HL-60 (cell line): ENCODE data around the gene RASSF7.

ENCODE experiments used
- TF ChIP-seq, protein P1 (sequence below): IDR thresholded peaks from 2 replicates; pipeline ENCODE4 v1.6.1; 2012; ENCODE audit warnings: low read depth; ENCODE audit not compliant: insufficient replicate concordance
- TF ChIP-seq, protein P2 (sequence below): IDR thresholded peaks from one replicate; pipeline ENCODE4 v1.5.1; 2011; ENCODE audit warnings: low read length, control low read depth, inconsistent platforms; ENCODE audit not compliant: insufficient read depth

DNA sequence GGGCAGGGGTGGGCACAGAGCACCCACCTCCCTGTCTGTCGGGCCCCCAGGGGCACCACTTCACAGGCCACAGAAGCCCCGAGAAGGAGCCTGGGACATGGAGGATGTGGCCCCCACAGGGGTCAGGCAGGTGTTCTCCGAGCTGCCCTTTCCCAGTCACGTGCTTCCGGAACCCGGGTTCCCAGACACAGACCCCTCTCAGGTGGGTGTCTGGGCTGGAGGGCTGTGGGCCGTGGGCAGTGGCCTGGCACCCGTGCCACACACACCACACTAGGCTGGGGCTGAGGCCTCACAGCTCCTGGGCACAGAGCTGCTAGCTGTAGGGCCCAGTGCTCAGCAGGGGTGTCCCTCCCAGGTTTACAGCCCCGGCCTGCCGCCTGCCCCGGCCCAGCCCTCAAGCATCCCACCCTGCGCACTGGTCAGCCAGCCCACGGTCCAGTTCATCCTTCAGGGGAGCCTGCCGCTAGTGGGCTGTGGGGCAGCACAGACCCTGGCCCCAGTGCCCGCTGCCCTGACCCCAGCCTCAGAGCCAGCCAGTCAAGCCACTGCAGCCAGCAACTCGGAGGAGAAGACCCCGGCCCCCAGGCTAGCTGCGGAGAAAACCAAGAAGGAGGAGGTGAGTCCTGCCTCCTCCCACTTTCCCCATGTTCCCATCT lies 49.5 kb downstream of the RASSF7 start:
- TF ChIP-seq, protein P1, sequence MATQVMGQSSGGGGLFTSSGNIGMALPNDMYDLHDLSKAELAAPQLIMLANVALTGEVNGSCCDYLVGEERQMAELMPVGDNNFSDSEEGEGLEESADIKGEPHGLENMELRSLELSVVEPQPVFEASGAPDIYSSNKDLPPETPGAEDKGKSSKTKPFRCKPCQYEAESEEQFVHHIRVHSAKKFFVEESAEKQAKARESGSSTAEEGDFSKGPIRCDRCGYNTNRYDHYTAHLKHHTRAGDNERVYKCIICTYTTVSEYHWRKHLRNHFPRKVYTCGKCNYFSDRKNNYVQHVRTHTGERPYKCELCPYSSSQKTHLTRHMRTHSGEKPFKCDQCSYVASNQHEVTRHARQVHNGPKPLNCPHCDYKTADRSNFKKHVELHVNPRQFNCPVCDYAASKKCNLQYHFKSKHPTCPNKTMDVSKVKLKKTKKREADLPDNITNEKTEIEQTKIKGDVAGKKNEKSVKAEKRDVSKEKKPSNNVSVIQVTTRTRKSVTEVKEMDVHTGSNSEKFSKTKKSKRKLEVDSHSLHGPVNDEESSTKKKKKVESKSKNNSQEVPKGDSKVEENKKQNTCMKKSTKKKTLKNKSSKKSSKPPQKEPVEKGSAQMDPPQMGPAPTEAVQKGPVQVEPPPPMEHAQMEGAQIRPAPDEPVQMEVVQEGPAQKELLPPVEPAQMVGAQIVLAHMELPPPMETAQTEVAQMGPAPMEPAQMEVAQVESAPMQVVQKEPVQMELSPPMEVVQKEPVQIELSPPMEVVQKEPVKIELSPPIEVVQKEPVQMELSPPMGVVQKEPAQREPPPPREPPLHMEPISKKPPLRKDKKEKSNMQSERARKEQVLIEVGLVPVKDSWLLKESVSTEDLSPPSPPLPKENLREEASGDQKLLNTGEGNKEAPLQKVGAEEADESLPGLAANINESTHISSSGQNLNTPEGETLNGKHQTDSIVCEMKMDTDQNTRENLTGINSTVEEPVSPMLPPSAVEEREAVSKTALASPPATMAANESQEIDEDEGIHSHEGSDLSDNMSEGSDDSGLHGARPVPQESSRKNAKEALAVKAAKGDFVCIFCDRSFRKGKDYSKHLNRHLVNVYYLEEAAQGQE: no peak
- TF ChIP-seq, protein P2, sequence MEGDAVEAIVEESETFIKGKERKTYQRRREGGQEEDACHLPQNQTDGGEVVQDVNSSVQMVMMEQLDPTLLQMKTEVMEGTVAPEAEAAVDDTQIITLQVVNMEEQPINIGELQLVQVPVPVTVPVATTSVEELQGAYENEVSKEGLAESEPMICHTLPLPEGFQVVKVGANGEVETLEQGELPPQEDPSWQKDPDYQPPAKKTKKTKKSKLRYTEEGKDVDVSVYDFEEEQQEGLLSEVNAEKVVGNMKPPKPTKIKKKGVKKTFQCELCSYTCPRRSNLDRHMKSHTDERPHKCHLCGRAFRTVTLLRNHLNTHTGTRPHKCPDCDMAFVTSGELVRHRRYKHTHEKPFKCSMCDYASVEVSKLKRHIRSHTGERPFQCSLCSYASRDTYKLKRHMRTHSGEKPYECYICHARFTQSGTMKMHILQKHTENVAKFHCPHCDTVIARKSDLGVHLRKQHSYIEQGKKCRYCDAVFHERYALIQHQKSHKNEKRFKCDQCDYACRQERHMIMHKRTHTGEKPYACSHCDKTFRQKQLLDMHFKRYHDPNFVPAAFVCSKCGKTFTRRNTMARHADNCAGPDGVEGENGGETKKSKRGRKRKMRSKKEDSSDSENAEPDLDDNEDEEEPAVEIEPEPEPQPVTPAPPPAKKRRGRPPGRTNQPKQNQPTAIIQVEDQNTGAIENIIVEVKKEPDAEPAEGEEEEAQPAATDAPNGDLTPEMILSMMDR: no peak
